Measurements from ENCODE around the gene ELMO2.

Gene ELMO2

GRCh38 chr20:46351357-46352058, 54.9 kb downstream of the ELMO2 start:
- Histone ChIP-seq H3K4me2 (ENCODE audit: low read length) (no peak overlapping the region), H3K23ac (ENCODE audit: low read length) (no peak overlapping the region), H3K18ac (ENCODE audit: low read length) (no peak overlapping the region), H2AK5ac (ENCODE audit: low read length) (no peak overlapping the region), H2BK120ac (ENCODE audit: low read depth, low read length) (no peak overlapping the region), H3K4me3 (ENCODE audit: low read length) (no peak overlapping the region), H2BK5ac (ENCODE audit: low read length) (no peak overlapping the region), H3K4ac (ENCODE audit: low read depth, low read length) (no peak overlapping the region), H2BK15ac (replicated peaks; ENCODE audit: low read depth) (no peak overlapping the region), H3K27ac (ENCODE audit: low read depth, low read length) (peak overlapping the region; percentile 75), H3K79me2 (ENCODE audit: control insufficient read depth, insufficient read depth, low read length) (no peaks in the 10 kb centered on the region), H3K27me3 (ENCODE audit: insufficient read depth, low read length, poor library complexity) (no peaks in the 10 kb centered on the region), H3K36me3 (ENCODE audit: control insufficient read depth, insufficient read depth, low read length) (no peaks in the 10 kb centered on the region), H4K8ac (ENCODE audit: low read depth, low read length) (no peak overlapping the region), H3K9ac (ENCODE audit: low read length) (peak overlapping the region; percentile 26), H4K5ac (ENCODE audit: low read length) (no peak overlapping the region), H3K4me1 (ENCODE audit: control insufficient read depth, low read depth, low read length) (peaks cover 7% of the 10 kb centered on the region), H3K56ac (ENCODE audit: low read length) (peak overlapping the region; percentile 9), H3K79me1 (ENCODE audit: low read length) (no peaks in the 10 kb centered on the region)
- DNase-seq, result no peak
- WGBS (ENCODE audit: extremely low coverage, insufficient coverage, low lambda C conversion rate), result no CpG with 5 or more reads among the region's 7 CpGs

GRCh38 chr20:46350986-46351267, 55.5 kb downstream of the ELMO2 start:
- H4K8ac ChIP-seq (ENCODE audit: low read depth, low read length), result no peak overlapping the region
- no peaks in the 10 kb centered on the region for H3K79me1 ChIP-seq (ENCODE audit: low read length)
- no peaks in the 10 kb centered on the region for H3K79me2 ChIP-seq (ENCODE audit: control insufficient read depth, insufficient read depth, low read length)
- H3K9ac ChIP-seq (ENCODE audit: low read length), result peak overlapping the region; percentile 26
- H4K5ac ChIP-seq (ENCODE audit: low read length), result no peak overlapping the region
- no peak overlapping the region for H3K4ac ChIP-seq (ENCODE audit: low read depth, low read length)
- no peak overlapping the region for H2BK5ac ChIP-seq (ENCODE audit: low read length)
- H3K56ac ChIP-seq (ENCODE audit: low read length), result peak overlapping the region; percentile 65
- no peaks in the 10 kb centered on the region for H3K27me3 ChIP-seq (ENCODE audit: insufficient read depth, low read length, poor library complexity)
- H3K18ac ChIP-seq (ENCODE audit: low read length), result no peak overlapping the region
- H3K4me1 ChIP-seq (ENCODE audit: control insufficient read depth, low read depth, low read length), result peaks cover 7% of the 10 kb centered on the region
- no peak overlapping the region for H2BK120ac ChIP-seq (ENCODE audit: low read depth, low read length)
- no CpG with 5 or more reads among the region's 8 CpGs for WGBS (ENCODE audit: extremely low coverage, insufficient coverage, low lambda C conversion rate)
- H3K27ac ChIP-seq (ENCODE audit: low read depth, low read length), result peak overlapping the region; percentile 75
- no peak overlapping the region for H2BK15ac ChIP-seq (replicated peaks; ENCODE audit: low read depth)
- H3K23ac ChIP-seq (ENCODE audit: low read length), result no peak overlapping the region
- no peaks in the 10 kb centered on the region for H3K36me3 ChIP-seq (ENCODE audit: control insufficient read depth, insufficient read depth, low read length)
- no peak overlapping the region for H2AK5ac ChIP-seq (ENCODE audit: low read length)
- H3K4me2 ChIP-seq (ENCODE audit: low read length), result no peak overlapping the region
- no peak overlapping the region for H3K4me3 ChIP-seq (ENCODE audit: low read length)
- DNase-seq, result no peak

GRCh38 chr20:46350201-46350985, 56.0 kb downstream of the ELMO2 start:
- WGBS (ENCODE audit: extremely low coverage, insufficient coverage, low lambda C conversion rate), result no CpG with 5 or more reads among the region's 13 CpGs
- DNase-seq, result peak; percentile 92
- Histone ChIP-seq H3K4me2 (ENCODE audit: low read length) (no peak overlapping the region), H3K23ac (ENCODE audit: low read length) (no peak overlapping the region), H3K79me2 (ENCODE audit: control insufficient read depth, insufficient read depth, low read length) (no peaks in the 10 kb centered on the region), H2BK15ac (replicated peaks; ENCODE audit: low read depth) (no peak overlapping the region), H3K79me1 (ENCODE audit: low read length) (no peaks in the 10 kb centered on the region), H4K5ac (ENCODE audit: low read length) (no peak overlapping the region), H3K27me3 (ENCODE audit: insufficient read depth, low read length, poor library complexity) (no peaks in the 10 kb centered on the region), H2BK5ac (ENCODE audit: low read length) (peak overlapping the region; percentile 59), H3K36me3 (ENCODE audit: control insufficient read depth, insufficient read depth, low read length) (no peaks in the 10 kb centered on the region), H3K4me1 (ENCODE audit: control insufficient read depth, low read depth, low read length) (peaks cover 7% of the 10 kb centered on the region), H3K4ac (ENCODE audit: low read depth, low read length) (no peak overlapping the region), H3K9ac (ENCODE audit: low read length) (peak overlapping the region; percentile 26), H4K8ac (ENCODE audit: low read depth, low read length) (no peak overlapping the region), H2AK5ac (ENCODE audit: low read length) (peak overlapping the region; percentile 93), H3K4me3 (ENCODE audit: low read length) (no peak overlapping the region), H3K27ac (ENCODE audit: low read depth, low read length) (peak overlapping the region; percentile 75), H3K18ac (ENCODE audit: low read length) (no peak overlapping the region), H3K56ac (ENCODE audit: low read length) (peak overlapping the region; percentile 73), H2BK120ac (ENCODE audit: low read depth, low read length) (no peak overlapping the region)

- no peak overlapping the region for H3K23ac ChIP-seq (ENCODE audit: low read length)
- H3K4ac ChIP-seq (ENCODE audit: low read depth, low read length), result no peak overlapping the region
- DNase-seq, result no peak
- H3K4me1 ChIP-seq (ENCODE audit: control insufficient read depth, low read depth, low read length), result peaks cover 7% of the 10 kb centered on the region
- peak overlapping the region; percentile 73 for H3K56ac ChIP-seq (ENCODE audit: low read length)
- H2AK5ac ChIP-seq (ENCODE audit: low read length), result peak overlapping the region; percentile 93
- H3K27ac ChIP-seq (ENCODE audit: low read depth, low read length), result peak overlapping the region; percentile 53
- no peaks in the 10 kb centered on the region for H3K79me1 ChIP-seq (ENCODE audit: low read length)
- no peak overlapping the region for H2BK15ac ChIP-seq (replicated peaks; ENCODE audit: low read depth)
- H3K36me3 ChIP-seq (ENCODE audit: control insufficient read depth, insufficient read depth, low read length), result no peaks in the 10 kb centered on the region
- H3K4me2 ChIP-seq (ENCODE audit: low read length), result no peak overlapping the region
- H3K9ac ChIP-seq (ENCODE audit: low read length), result peak overlapping the region; percentile 2
- H3K4me3 ChIP-seq (ENCODE audit: low read length), result no peak overlapping the region
- H4K5ac ChIP-seq (ENCODE audit: low read length), result no peak overlapping the region
- no peaks in the 10 kb centered on the region for H3K27me3 ChIP-seq (ENCODE audit: insufficient read depth, low read length, poor library complexity)
- no peak overlapping the region for H2BK120ac ChIP-seq (ENCODE audit: low read depth, low read length)
- no CpG with 5 or more reads among the region's 4 CpGs for whole genome bisulfite sequencing (ENCODE audit: extremely low coverage, insufficient coverage, low lambda C conversion rate)
- H4K8ac ChIP-seq (ENCODE audit: low read depth, low read length), result no peak overlapping the region
- H3K79me2 ChIP-seq (ENCODE audit: control insufficient read depth, insufficient read depth, low read length), result no peaks in the 10 kb centered on the region
- H2BK5ac ChIP-seq (ENCODE audit: low read length), result no peak overlapping the region
- no peak overlapping the region for H3K18ac ChIP-seq (ENCODE audit: low read length)
Observed at GRCh38 chr20:46349742-46350056, 56.7 kb downstream of the ELMO2 start.

- Histone ChIP-seq H3K56ac (ENCODE audit: low read length) (no peak overlapping the region), H2BK15ac (replicated peaks; ENCODE audit: low read depth) (no peak overlapping the region), H2BK120ac (ENCODE audit: low read depth, low read length) (no peak overlapping the region), H3K18ac (ENCODE audit: low read length) (no peak overlapping the region), H3K4me3 (ENCODE audit: low read length) (no peak overlapping the region), H3K4me2 (ENCODE audit: low read length) (no peak overlapping the region), H3K4ac (ENCODE audit: low read depth, low read length) (no peak overlapping the region), H3K27me3 (ENCODE audit: insufficient read depth, low read length, poor library complexity) (no peaks in the 10 kb centered on the region), H3K79me1 (ENCODE audit: low read length) (no peaks in the 10 kb centered on the region), H2AK5ac (ENCODE audit: low read length) (no peak overlapping the region), H3K23ac (ENCODE audit: low read length) (no peak overlapping the region), H2BK5ac (ENCODE audit: low read length) (no peak overlapping the region), H3K79me2 (ENCODE audit: control insufficient read depth, insufficient read depth, low read length) (no peaks in the 10 kb centered on the region), H3K27ac (ENCODE audit: low read depth, low read length) (no peak overlapping the region), H4K8ac (ENCODE audit: low read depth, low read length) (no peak overlapping the region), H3K36me3 (ENCODE audit: control insufficient read depth, insufficient read depth, low read length) (no peaks in the 10 kb centered on the region), H3K9ac (ENCODE audit: low read length) (no peak overlapping the region), H3K4me1 (ENCODE audit: control insufficient read depth, low read depth, low read length) (peaks cover 7% of the 10 kb centered on the region), H4K5ac (ENCODE audit: low read length) (no peak overlapping the region)
- peak; percentile 73 for DNase-seq
- no CpG with 5 or more reads among the region's 12 CpGs for WGBS (ENCODE audit: extremely low coverage, insufficient coverage, low lambda C conversion rate)
Observed at GRCh38 chr20:46349035-46349741, 57.2 kb downstream of the ELMO2 start.
